GM13976 (cell line): ENCODE data around the gene TGFB2.

Experiments used
- DNase-seq: peaks from one replicate; pipeline ENCODE4 v3.0.0; 2012; ENCODE audit warnings: low spot score
- CTCF ChIP-seq: IDR thresholded peaks from 2 replicates; pipeline ENCODE4 v1.5.1; 2012; ENCODE audit warnings: borderline replicate concordance, mild to moderate bottlenecking; ENCODE audit not compliant: insufficient read depth; ENCODE audit errors: extremely low read depth, missing control alignments, control extremely low read depth
- in situ Hi-C: fragments of 300-500 bp; cut with MboI; formaldehyde crosslinking; loops from one replicate; pipeline ENCODE4 v1.12.0; 2022; ENCODE audit warnings: low sequenced_read_pairs, mixed read lengths, inconsistent platforms; ENCODE audit not compliant: unreplicated experiment

Gene TGFB2

GRCh38 chr1:218390618-218391017 lies 45.5 kb downstream of the TGFB2 start:
- in situ Hi-C loops: no loop called here
- no peak for TF ChIP-seq CTCF
- no peak for DNase-seq

- in situ Hi-C loops: no loop called here
- no peak for TF ChIP-seq CTCF
- DNase-seq: no peak
Observed at GRCh38 chr1:218392780-218393179, 47.6 kb downstream of the TGFB2 start.

GRCh38 chr1:218394416-218394815 lies 49.3 kb downstream of the TGFB2 start:
- no peak for TF ChIP-seq CTCF
- no peak for DNase-seq
- in situ Hi-C loops: no loop called here

GRCh38 chr1:218394989-218395388 lies 49.9 kb downstream of the TGFB2 start:
- TF ChIP-seq CTCF: no peak
- in situ Hi-C loops: no loop called here

GRCh38 chr1:218395916-218396315 lies 50.8 kb downstream of the TGFB2 start:
- in situ Hi-C loops: no loop called here
- TF ChIP-seq CTCF: no peak
- DNase-seq: no peak

More at GRCh38 chr1:218394989-218395388, 49.9 kb downstream of the TGFB2 start:
- no peak for DNase-seq

GRCh38 chr1:218397752-218398339 lies 52.7 kb downstream of the TGFB2 start:
- TF ChIP-seq CTCF: no peak
- no peak for DNase-seq
- in situ Hi-C loops: no loop called here
